Tongue (tissue), 2 donors: ENCODE results near the gene MAML2. TPM values are rescaled to one million over a fixed set of nuclear protein-coding genes. Genes with fewer than 3 reads are reported as not detected.

Experiments used
- DNase-seq: peaks from one replicate; pipeline ENCODE4 v3.0.0-alpha.2; 2015
- total RNA-seq: library from RNA; depleted of rRNA; stranded (reverse); fragments of >200 nt; gene quantifications from one replicate; pipeline ENCODE4 v1.2.3, GENCODE V29; 2014

MAML2 gene
- total RNA-seq, 1 donor from 2014 or later, result 10.9 TPM

GRCh38 chr11:96207459-96208449 is 135.2 kb downstream of the MAML2 start:
- no peak for DNase-seq

GRCh38 chr11:96206955-96207354 is 136.0 kb downstream of the MAML2 start:
- DNase-seq, result no peak

GRCh38 chr11:96205460-96205809 is 137.6 kb downstream of the MAML2 start:
- no peak for DNase-seq

GRCh38 chr11:96204721-96205459 is 138.1 kb downstream of the MAML2 start:
- no peak for DNase-seq

- no peak for DNase-seq
Observed at GRCh38 chr11:96204366-96204659, 138.7 kb downstream of the MAML2 start.

GRCh38 chr11:96203567-96204365 is 139.2 kb downstream of the MAML2 start:
- DNase-seq, result no peak

- no peak for DNase-seq
Observed at GRCh38 chr11:96200243-96200642, 142.8 kb downstream of the MAML2 start.

- DNase-seq, result peak; percentile 42
Observed at GRCh38 chr11:96199563-96200025, 143.4 kb downstream of the MAML2 start.

- DNase-seq, result no peak
Observed at GRCh38 chr11:96197801-96198701, 144.9 kb downstream of the MAML2 start.

GRCh38 chr11:96197103-96197502 is 145.9 kb downstream of the MAML2 start:
- peak; percentile 70 for DNase-seq

- no peak for DNase-seq
Observed at GRCh38 chr11:96196181-96196662, 146.8 kb downstream of the MAML2 start.

- no peak for DNase-seq
Observed at GRCh38 chr11:96195671-96196070, 147.3 kb downstream of the MAML2 start.

- DNase-seq, result no peak
Observed at GRCh38 chr11:96194581-96195374, 148.2 kb downstream of the MAML2 start.

- no peak for DNase-seq
Observed at GRCh38 chr11:96193745-96194443, 149.1 kb downstream of the MAML2 start.

- no peak for DNase-seq
Observed at GRCh38 chr11:96191752-96192151, 151.2 kb downstream of the MAML2 start.

GRCh38 chr11:96189351-96189750 is 153.6 kb downstream of the MAML2 start:
- DNase-seq, result no peak

GRCh38 chr11:96188243-96189006 is 154.6 kb downstream of the MAML2 start:
- DNase-seq, result no peak

GRCh38 chr11:96187822-96188221 is 155.2 kb downstream of the MAML2 start:
- DNase-seq, result peak; percentile 41

GRCh38 chr11:96186806-96187205 is 156.2 kb downstream of the MAML2 start:
- no peak for DNase-seq
